GM23248 (cell line): ENCODE data around the gene TBC1D21. TPM values are rescaled to one million over a fixed set of nuclear protein-coding genes. Genes with fewer than 3 reads are reported as not detected.
A peak's percentile ranks its signal among the peaks of the same experiment; 100 is the strongest.

Experiments used
- DNase-seq: peaks from one replicate; pipeline ENCODE4 v3.0.0-alpha.2; 2015
- H2AFZ ChIP-seq: fragments of 200-600 bp; sonication (generic); 2 replicates; pipeline ENCODE4 v1.6.1; 2016; ENCODE audit warnings: antibody characterized with exemption
- H3F3A ChIP-seq: fragments of 200-600 bp; sonication (generic); 2 replicates; pipeline ENCODE4 v1.6.1; 2016; ENCODE audit warnings: mild to moderate bottlenecking, antibody characterized with exemption, mixed run types; ENCODE audit not compliant: insufficient read depth
- H3K27ac ChIP-seq: fragments of 200-600 bp; sonication (generic); 2 replicates; pipeline ENCODE4 v1.5.1; 2016; ENCODE audit warnings: mild to moderate bottlenecking
- H3K27me3 ChIP-seq: fragments of 200-600 bp; sonication (generic); replicated peaks from 2 replicates; pipeline ENCODE4 v1.6.1; 2016; ENCODE audit warnings: mild to moderate bottlenecking; ENCODE audit not compliant: insufficient read depth
- H3K36me3 ChIP-seq: fragments of 200-600 bp; sonication (generic); 2 replicates; pipeline ENCODE4 v1.6.1; 2016; ENCODE audit warnings: low read depth, mild to moderate bottlenecking
- H3K4me1 ChIP-seq: fragments of 200-600 bp; sonication (generic); 2 replicates; pipeline ENCODE4 v1.6.1; 2016; ENCODE audit warnings: mild to moderate bottlenecking; ENCODE audit not compliant: insufficient read depth
- H3K4me2 ChIP-seq: fragments of 200-600 bp; sonication (generic); one replicate; pipeline ENCODE4 v1.6.1; 2016; ENCODE audit warnings: mild to moderate bottlenecking; ENCODE audit not compliant: unreplicated experiment
- H3K4me3 ChIP-seq: fragments of 200-600 bp; sonication (generic); 2 replicates; pipeline ENCODE4 v1.5.1; 2016; ENCODE audit warnings: mild to moderate bottlenecking
- H3K79me2 ChIP-seq: fragments of 200-600 bp; sonication (generic); 2 replicates; pipeline ENCODE4 v1.6.1; 2016; ENCODE audit warnings: mild to moderate bottlenecking; ENCODE audit not compliant: insufficient read depth
- H3K9ac ChIP-seq: fragments of 200-600 bp; sonication (generic); 2 replicates; pipeline ENCODE4 v1.6.1; 2016; ENCODE audit warnings: mild to moderate bottlenecking
- H3K9me2 ChIP-seq: fragments of 200-600 bp; sonication (generic); 2 replicates; pipeline ENCODE4 v1.6.1; 2016; ENCODE audit warnings: mixed run types, mild to moderate bottlenecking, moderate library complexity; ENCODE audit not compliant: insufficient read depth
- H3K9me3 ChIP-seq: fragments of 200-600 bp; sonication (generic); one replicate; pipeline ENCODE4 v1.6.1; 2017; ENCODE audit warnings: low read depth
- H4K20me1 ChIP-seq: fragments of 200-600 bp; sonication (generic); 2 replicates; pipeline ENCODE4 v1.6.0; 2016; ENCODE audit not compliant: insufficient read depth
- EZH2 ChIP-seq: fragments of 200-600 bp; sonication (generic); IDR thresholded peaks from 2 replicates; pipeline ENCODE4 v1.6.1; 2018; ENCODE audit warnings: antibody characterized with exemption, mild to moderate bottlenecking; ENCODE audit not compliant: insufficient read depth, poor library complexity, severe bottlenecking
- EZH2phosphoT487 ChIP-seq: fragments of 200-600 bp; sonication (generic); IDR thresholded peaks from 2 replicates; pipeline ENCODE4 v1.6.1; 2018; ENCODE audit warnings: antibody characterized with exemption, moderate library complexity, mild to moderate bottlenecking, low read depth; ENCODE audit not compliant: insufficient read depth
- WGBS, 2 experiments: methylation state at CpG; one replicate each; pipeline ENCODE4 v1.1.6; 2015 to 2017; ENCODE audit warnings: low lambda C conversion rate in 2 of 2, low coverage in 1 of 2; ENCODE audit errors: missing lambda C conversion rate in 2 of 2; 5-methylcytosine and 5-hydroxymethylcytosine counted together
- in situ Hi-C: fragments of 300-500 bp; cut with MboI; formaldehyde crosslinking; loops from 2 replicates; pipeline ENCODE4 v1.15.0; 2020
- polyA plus RNA-seq: library from polyadenylated mRNA; unstranded; fragments of >200 nt; fragmentation: Nextera tagmentation; extraction: Ambion mirVana; gene quantifications from 2 replicates; pipeline ENCODE4 v1.2.1, GENCODE V29; 2016
- total RNA-seq: library from RNA; depleted of rRNA; stranded (reverse); fragments of >200 nt; shearing (Covaris generic); gene quantifications from 2 replicates; pipeline ENCODE4 v1.2.3, GENCODE V29; 2014

Gene TBC1D21
- total and polyA plus RNA-seq, 2 experiments from 2014 or later, result not detected

DNA sequence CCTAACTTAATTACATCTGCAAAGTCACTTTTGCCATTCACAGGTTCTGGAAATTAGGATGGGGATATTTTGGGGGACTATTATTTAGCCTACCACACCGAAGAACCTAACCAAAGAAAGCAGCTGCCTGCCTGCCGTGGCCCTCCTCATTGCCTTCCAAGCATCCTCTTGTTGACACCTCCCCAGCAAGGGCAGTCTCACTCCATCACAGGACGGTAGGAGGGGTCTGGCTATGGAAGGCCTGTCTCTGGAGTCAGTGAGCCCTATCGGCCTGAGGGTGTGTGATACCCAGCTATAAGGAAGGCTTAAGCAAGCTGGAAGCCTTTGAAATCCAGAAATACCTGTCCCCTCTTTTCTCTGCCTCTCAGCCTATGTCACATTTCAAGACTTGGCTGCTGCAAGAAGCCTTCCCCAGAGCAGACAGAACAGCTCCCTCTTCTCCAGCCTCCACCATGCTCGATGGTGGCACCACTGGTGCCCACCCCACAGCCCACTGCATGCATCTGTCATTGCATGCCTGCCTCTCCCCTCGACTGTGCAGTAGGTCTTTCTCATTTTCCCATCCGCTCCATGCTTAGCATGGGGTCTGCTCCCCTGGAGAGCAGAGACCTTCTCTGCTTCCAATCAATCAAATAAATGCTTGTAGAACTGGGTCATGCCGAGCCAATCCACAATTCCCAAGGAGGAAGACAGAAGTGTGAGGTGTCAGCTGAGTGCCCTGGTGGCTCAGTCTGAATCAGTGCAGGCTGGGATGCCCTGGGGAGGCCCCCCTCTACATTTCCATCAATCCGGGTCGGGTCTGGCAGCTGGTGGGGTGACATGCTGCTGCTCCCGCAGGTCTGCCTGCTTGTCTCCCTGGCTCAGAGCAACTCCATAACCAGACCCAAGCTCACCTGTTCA lies 29.0 kb downstream of the TBC1D21 start:
- Histone ChIP-seq H3K27ac (no peak overlapping the region), H3K9ac (no peak overlapping the region), H3K27me3 (no peaks in the 10 kb centered on the region), H3K9me2 (no peaks in the 10 kb centered on the region), H4K20me1 (no peaks in the 10 kb centered on the region), H3F3A (peaks cover 27% of the 10 kb centered on the region), H2AFZ (no peak overlapping the region), H3K79me2 (no peaks in the 10 kb centered on the region), H3K4me3 (no peak overlapping the region), H3K4me2 (no peak overlapping the region), H3K4me1 (peaks cover 37% of the 10 kb centered on the region), H3K36me3 (no peaks in the 10 kb centered on the region; the same call in 1 of the 2 replicates), H3K9me3 (no peaks in the 10 kb centered on the region)
- no peak for DNase-seq
- WGBS, 2 experiments, result 75 to 76% methylated on average over 11 of the region's 11 CpGs
- in situ Hi-C loops, result no loop called here
- TF ChIP-seq EZH2phosphoT487 (no peak), EZH2 (no peak)

DNA sequence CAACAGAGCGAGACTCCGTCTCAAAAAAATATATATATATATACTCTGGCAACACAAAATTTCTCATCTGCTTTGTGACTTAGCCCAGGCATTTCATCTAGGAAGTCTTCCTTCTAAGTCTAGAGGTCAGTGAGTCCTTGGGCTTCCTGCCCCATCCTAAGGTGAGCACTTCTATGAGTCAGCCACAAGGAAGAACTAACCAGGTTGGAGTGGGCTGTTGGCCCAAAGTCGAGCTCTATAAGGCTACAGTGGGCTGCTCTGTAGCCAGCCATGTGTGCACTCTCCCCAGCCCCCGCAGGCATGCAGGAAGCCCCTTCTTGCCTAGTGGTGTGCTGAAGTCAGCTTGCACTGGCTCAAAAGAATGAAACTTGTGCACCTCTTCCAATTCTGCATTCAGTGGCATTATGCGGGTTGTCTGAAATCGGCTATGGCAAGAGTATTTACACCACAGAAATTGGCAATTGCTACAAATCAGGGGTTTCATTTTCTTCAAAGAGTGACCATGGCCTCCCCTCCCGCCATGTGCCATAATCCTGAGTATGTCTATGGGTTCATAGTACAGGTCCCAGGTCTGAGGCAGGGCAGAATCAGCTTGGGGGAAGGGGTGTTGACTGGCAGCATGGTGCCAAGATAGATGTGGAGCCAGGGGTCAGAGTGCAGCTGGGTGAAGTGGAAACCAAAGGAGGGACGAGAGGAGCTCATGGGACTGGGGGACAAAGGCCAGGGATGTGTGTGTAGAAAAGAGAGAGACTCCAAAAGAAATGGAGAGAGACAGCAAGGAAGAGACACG lies 30.9 kb downstream of the TBC1D21 start:
- Histone ChIP-seq H4K20me1 (no peaks in the 10 kb centered on the region), H3K4me2 (no peak overlapping the region), H3K9ac (no peak overlapping the region), H3K27ac (no peak overlapping the region), H3K9me2 (no peaks in the 10 kb centered on the region), H3K27me3 (no peaks in the 10 kb centered on the region), H3K9me3 (no peaks in the 10 kb centered on the region), H3K79me2 (no peaks in the 10 kb centered on the region), H3K4me3 (no peak overlapping the region), H3F3A (peaks cover 19% of the 10 kb centered on the region), H3K4me1 (peaks cover 21% of the 10 kb centered on the region), H3K36me3 (no peaks in the 10 kb centered on the region; the same call in 1 of the 2 replicates), H2AFZ (no peak overlapping the region)
- WGBS, 2 experiments, result 83 to 85% methylated on average over 9 of the region's 9 CpGs
- no peak for TF ChIP-seq EZH2
- TF ChIP-seq EZH2phosphoT487, result no peak
- in situ Hi-C loops, result no loop called here
- DNase-seq, result no peak

DNA sequence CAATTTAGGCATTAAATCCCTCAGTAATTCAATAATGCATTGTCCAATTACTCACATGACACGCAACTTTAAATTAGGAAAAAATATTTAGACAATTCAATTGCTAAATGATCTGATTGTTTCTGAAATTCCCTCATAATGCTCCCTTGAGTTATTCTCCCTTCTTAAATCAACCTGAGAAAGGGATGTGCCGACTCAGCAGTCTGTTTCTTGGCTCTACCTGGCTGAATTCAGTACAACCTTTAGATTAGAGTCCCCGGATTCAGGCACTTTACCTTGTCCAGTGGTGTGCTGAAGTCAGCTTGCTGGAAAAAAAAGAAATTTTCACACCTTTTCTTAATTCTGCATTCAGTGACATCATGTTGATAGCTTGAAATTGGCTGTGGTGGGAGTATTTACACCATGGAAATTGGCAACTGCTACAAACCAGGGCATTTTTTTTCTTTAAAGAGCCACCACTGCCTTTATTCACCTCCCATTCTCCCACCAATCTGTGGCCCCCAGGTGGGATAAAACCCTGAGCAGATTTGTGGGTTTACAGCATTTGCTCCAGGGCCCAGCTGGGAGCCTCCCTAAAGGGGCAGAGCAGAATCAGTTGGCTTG lies 32.0 kb downstream of the TBC1D21 start:
- Histone ChIP-seq H3K79me2 (no peaks in the 10 kb centered on the region), H3K9me2 (no peaks in the 10 kb centered on the region), H3K4me1 (peaks cover 10% of the 10 kb centered on the region), H3K27me3 (no peaks in the 10 kb centered on the region), H4K20me1 (no peaks in the 10 kb centered on the region), H3K9ac (no peak overlapping the region), H3K9me3 (no peaks in the 10 kb centered on the region), H3K4me2 (no peak overlapping the region), H3K27ac (no peak overlapping the region), H3K4me3 (no peak overlapping the region), H3F3A (peaks cover 9% of the 10 kb centered on the region), H3K36me3 (no peaks in the 10 kb centered on the region; the same call in 1 of the 2 replicates), H2AFZ (no peak overlapping the region)
- DNase-seq, result no peak
- in situ Hi-C loops, result no loop called here
- no peak for TF ChIP-seq EZH2phosphoT487
- TF ChIP-seq EZH2, result no peak
- 95 to 98% methylated on average over 3 of the region's 3 CpGs for WGBS, 2 experiments

DNA sequence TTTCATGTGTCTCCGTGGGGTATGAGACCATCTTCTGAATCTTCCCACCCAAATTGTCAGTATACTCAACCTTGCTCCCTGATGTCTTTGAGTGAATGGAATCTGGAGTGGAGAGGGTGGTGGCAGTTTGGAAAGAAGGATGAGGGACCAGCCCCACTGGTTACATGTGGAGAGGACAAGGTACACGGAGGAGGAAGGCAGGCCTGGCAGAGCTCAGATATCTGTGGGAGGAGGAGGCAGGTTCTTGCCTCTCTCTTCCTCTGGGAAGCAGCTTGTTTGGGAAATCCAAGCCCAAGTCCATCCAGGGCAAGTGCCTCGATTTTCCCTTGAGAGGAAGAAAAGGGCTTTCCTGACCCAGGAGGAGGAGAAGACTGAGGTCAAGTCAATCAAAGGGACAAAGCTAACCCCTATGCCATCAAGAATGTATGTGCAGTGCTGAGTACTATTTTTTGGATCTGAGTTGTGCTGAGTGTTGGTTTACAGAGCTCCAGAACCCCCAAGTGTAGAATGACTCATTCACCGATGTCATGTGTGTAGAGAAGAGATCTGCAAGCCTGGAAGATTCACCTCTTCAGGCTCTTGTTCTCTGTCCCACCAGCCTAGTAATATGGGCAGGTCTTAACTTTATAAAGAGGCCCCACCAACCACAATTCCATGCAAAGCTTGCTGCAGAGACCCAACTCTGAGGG lies 33.1 kb downstream of the TBC1D21 start:
- DNase-seq, result peak; percentile 72
- Histone ChIP-seq H3F3A (no peaks in the 10 kb centered on the region), H3K9ac (no peak overlapping the region), H3K36me3 (no peaks in the 10 kb centered on the region; the same call in 1 of the 2 replicates), H3K9me3 (no peaks in the 10 kb centered on the region), H3K4me3 (no peak overlapping the region), H3K4me1 (peaks cover 8% of the 10 kb centered on the region; the same call in 1 of the 2 replicates), H3K9me2 (no peaks in the 10 kb centered on the region), H2AFZ (no peak overlapping the region), H3K4me2 (no peak overlapping the region), H3K27me3 (no peaks in the 10 kb centered on the region), H3K27ac (no peak overlapping the region), H3K79me2 (no peaks in the 10 kb centered on the region), H4K20me1 (no peaks in the 10 kb centered on the region)
- TF ChIP-seq EZH2phosphoT487 (no peak), EZH2 (no peak)
- in situ Hi-C loops, result no loop called here
- 73 to 80% methylated on average over 4 of the region's 4 CpGs for WGBS, 2 experiments
